Omental fat pad (tissue), 4 donors: Measurements from ENCODE around the gene LHFPL2. TPM values are rescaled to one million over a fixed set of nuclear protein-coding genes. Genes with fewer than 3 reads are reported as not detected.
"Not testable (repeated sequence)": the region's sequence is repeated elsewhere in the genome, so short reads cannot be mapped to it uniquely, and the experiment has no call there.

ENCODE experiments used
- ATAC-seq: fragments of 150-250 bp; one replicate; pipeline ENCODE4 v1.9.1; 2016; ENCODE audit warnings: mild to moderate bottlenecking, moderate library complexity; ENCODE audit not compliant: low FRiP score
- DNase-seq: peaks from one replicate; pipeline ENCODE4 v3.0.0-alpha.2; 2019; ENCODE audit warnings: low spot score
- CTCF ChIP-seq, 3 donors: fragments of 450-650 bp; IDR thresholded peaks; one replicate each; pipeline ENCODE4 v1.5.1; 2016 to 2017; ENCODE audit warnings: antibody characterized with exemption in 3 of 3, mild to moderate bottlenecking in 3 of 3, moderate library complexity in 2 of 3
- total RNA-seq, 4 donors: library from RNA; depleted of rRNA; stranded (reverse); fragments of >200 nt; gene quantifications; one replicate each; pipeline ENCODE4 v1.1.0, GENCODE V29; 2016

Gene LHFPL2
- total RNA-seq, 4 donors from 2014 or later: 37.1 to 146 (median 45.9) TPM

GRCh38 chr5:78671609-78672008 is 23.0 kb upstream of the LHFPL2 start:
- DNase-seq (no peak), ATAC-seq (no peak)
- no peak for TF ChIP-seq CTCF (IDR thresholded peaks at IDR 0.05)

- ATAC-seq (no peak), DNase-seq (no peak)
- TF ChIP-seq CTCF (IDR thresholded peaks at IDR 0.05): no peak
Observed at GRCh38 chr5:78670701-78671269, 22.2 kb upstream of the LHFPL2 start.

- TF ChIP-seq CTCF (IDR thresholded peaks at IDR 0.05): no peak
- ATAC-seq (no peak), DNase-seq (no peak)
Observed at GRCh38 chr5:78669331-78669730, 20.8 kb upstream of the LHFPL2 start.

GRCh38 chr5:78667461-78668103 is 19.0 kb upstream of the LHFPL2 start:
- no peak for ATAC-seq
- DNase-seq: no peak
- TF ChIP-seq CTCF (IDR thresholded peaks at IDR 0.05): no peak

GRCh38 chr5:78666975-78667374 is 18.4 kb upstream of the LHFPL2 start:
- ATAC-seq, DNase-seq: not testable (repeated sequence)

- TF ChIP-seq CTCF (IDR thresholded peaks at IDR 0.05): no peak
- DNase-seq (no peak), ATAC-seq (no peak)
Observed at GRCh38 chr5:78666041-78666444, 17.5 kb upstream of the LHFPL2 start.

GRCh38 chr5:78665534-78665933 is 17.0 kb upstream of the LHFPL2 start:
- DNase-seq: no peak
- ATAC-seq: no peak
- no peak for TF ChIP-seq CTCF (IDR thresholded peaks at IDR 0.05)
